Glutamatergic neuron (in vitro differentiated cells): ENCODE measurements around the gene AGAP3. TPM values are rescaled to one million over a fixed set of nuclear protein-coding genes. Genes with fewer than 3 reads are reported as not detected.

Source experiments
- DNase-seq: peaks from one replicate; pipeline ENCODE4 v3.0.0; 2022
- H3K27ac Mint-ChIP-seq: one replicate; pipeline ENCODE4 v1.8.0; 2020; ENCODE audit warnings: mild to moderate bottlenecking, mixed read lengths, inconsistent platforms; ENCODE audit not compliant: unreplicated experiment
- H3K27me3 Mint-ChIP-seq: one replicate; pipeline ENCODE4 v1.8.0; 2020; ENCODE audit warnings: mild to moderate bottlenecking, moderate library complexity, mixed read lengths, inconsistent platforms; ENCODE audit not compliant: unreplicated experiment
- H3K36me3 Mint-ChIP-seq: one replicate; pipeline ENCODE4 v1.8.0; 2020; ENCODE audit warnings: mild to moderate bottlenecking, mixed read lengths, inconsistent platforms; ENCODE audit not compliant: unreplicated experiment
- H3K4me1 Mint-ChIP-seq: one replicate; pipeline ENCODE4 v1.8.0; 2020; ENCODE audit warnings: mild to moderate bottlenecking, low read depth, mixed read lengths, inconsistent platforms; ENCODE audit not compliant: unreplicated experiment
- H3K4me3 Mint-ChIP-seq: one replicate; pipeline ENCODE4 v1.8.0; 2020; ENCODE audit warnings: mild to moderate bottlenecking, mixed read lengths, inconsistent platforms; ENCODE audit not compliant: unreplicated experiment
- H3K9me3 Mint-ChIP-seq: one replicate; pipeline ENCODE4 v1.8.0; 2020; ENCODE audit warnings: mild to moderate bottlenecking, moderate library complexity, mixed read lengths, inconsistent platforms; ENCODE audit not compliant: unreplicated experiment
- CTCF ChIP-seq: fragments of 200-600 bp; sonication (generic); IDR thresholded peaks from one replicate; pipeline ENCODE4 v1.5.0; 2021; ENCODE audit not compliant: partially characterized antibody, unreplicated experiment
- total RNA-seq: library from RNA; stranded (reverse); fragmentation: NEBNext Ultra II Directional; extraction: Animal tissue kit (Norgen Biotek cat#: 25700); gene quantifications from one replicate; pipeline ENCODE4 v1.2.1, GENCODE V29; 2021; ENCODE audit not compliant: unreplicated experiment

AGAP3 gene
- total RNA-seq, 1 donor from 2014 or later = 406 TPM

- H3K27ac Mint-ChIP-seq = peak overlapping the region; percentile 1
- peaks cover 8% of the 10 kb centered on the region for H3K27me3 Mint-ChIP-seq
- TF ChIP-seq CTCF = no peak
- peak overlapping the region; percentile 10 for H3K4me3 Mint-ChIP-seq
- H3K9me3 Mint-ChIP-seq = peaks cover 11% of the 10 kb centered on the region
- H3K4me1 Mint-ChIP-seq = peaks cover 52% of the 10 kb centered on the region
- DNase-seq = no peak
- H3K36me3 Mint-ChIP-seq = no peaks in the 10 kb centered on the region
Measured at GRCh38 chr7:151103973-151104372, 17.7 kb downstream of the AGAP3 start.

GRCh38 chr7:151104411-151105235 lies 18.3 kb downstream of the AGAP3 start:
- no peak for DNase-seq
- H3K36me3 Mint-ChIP-seq = no peaks in the 10 kb centered on the region
- H3K27ac Mint-ChIP-seq = peak overlapping the region; percentile 1
- peaks cover 8% of the 10 kb centered on the region for H3K27me3 Mint-ChIP-seq
- peaks cover 11% of the 10 kb centered on the region for H3K9me3 Mint-ChIP-seq
- no peak for TF ChIP-seq CTCF
- peaks cover 57% of the 10 kb centered on the region for H3K4me1 Mint-ChIP-seq
- peak overlapping the region; percentile 22 for H3K4me3 Mint-ChIP-seq

GRCh38 chr7:151107882-151108281 lies 21.6 kb downstream of the AGAP3 start:
- Mint-ChIP-seq H3K36me3 (no peaks in the 10 kb centered on the region), H3K27me3 (peaks cover 13% of the 10 kb centered on the region), H3K9me3 (peaks cover 15% of the 10 kb centered on the region), H3K4me3 (peak overlapping the region; percentile 69), H3K27ac (peak overlapping the region; percentile 93), H3K4me1 (peaks cover 60% of the 10 kb centered on the region)
- DNase-seq = peak; percentile 61
- TF ChIP-seq CTCF = no peak

- H3K27ac Mint-ChIP-seq = peak overlapping the region; percentile 93
- H3K4me3 Mint-ChIP-seq = no peak overlapping the region
- peaks cover 59% of the 10 kb centered on the region for H3K4me1 Mint-ChIP-seq
- no peaks in the 10 kb centered on the region for H3K36me3 Mint-ChIP-seq
- H3K9me3 Mint-ChIP-seq = peaks cover 19% of the 10 kb centered on the region
- H3K27me3 Mint-ChIP-seq = peaks cover 20% of the 10 kb centered on the region
- DNase-seq = no peak
- TF ChIP-seq CTCF = no peak
Measured at GRCh38 chr7:151109094-151110048, 23.1 kb downstream of the AGAP3 start.
